IMR-90 (cell line): ENCODE results near the gene TRMO. TPM values are rescaled to one million over a fixed set of nuclear protein-coding genes. Genes with fewer than 3 reads are reported as not detected.

Source experiments
- ATAC-seq: fragments of 200-7000 bp; cut with Tn5 transposase; 2 replicates; pipeline ENCODE4 v1.9.1; 2020; ENCODE audit warnings: low read depth, mild to moderate bottlenecking, moderate library complexity
- BruUV-seq: library from RNA; stranded (reverse); fragments of 400-500 nt; replicated peaks from 2 replicates; lab custom pipeline; 2021; lab: Mats Ljungman, UMichigan
- CTCF ChIA-PET: fragments of 300-600 bp; formaldehyde crosslinking; extraction: SDS; loops from one replicate; lab custom pipeline; 2021; ENCODE audit warnings: antibody characterized with exemption; lab: Yijun Ruan, JAX
- POLR2A ChIA-PET: fragments of 300-600 bp; sonication (Branson Sonifier 250); formaldehyde crosslinking; loops from one replicate; lab custom pipeline; 2022; ENCODE audit warnings: antibody characterized with exemption; ENCODE audit not compliant: unreplicated experiment; lab: Charles Lee
- DNase-seq: peaks from one replicate; pipeline ENCODE4 v3.0.0; 2013
- H2AFZ ChIP-seq: replicated peaks from 2 replicates; pipeline ENCODE3; 2013; ENCODE audit warnings: low read length, mild to moderate bottlenecking; ENCODE audit not compliant: poor library complexity
- H2AK5ac ChIP-seq: 2 replicates; pipeline ENCODE4 v1.6.1; 2013; ENCODE audit warnings: low read depth, low read length, inconsistent platforms
- H2AK9ac ChIP-seq: replicated peaks from 2 replicates; pipeline ENCODE3; 2013; ENCODE audit warnings: mild to moderate bottlenecking, low read depth, low read length, moderate library complexity; ENCODE audit not compliant: poor library complexity
- H2BK120ac ChIP-seq: 2 replicates; pipeline ENCODE4 v1.6.1; 2013; ENCODE audit warnings: low read depth, low read length, inconsistent platforms
- H2BK15ac ChIP-seq: 3 replicates; pipeline ENCODE4 v1.6.1; 2013; ENCODE audit warnings: low read depth, low read length, inconsistent platforms
- H2BK20ac ChIP-seq: 2 replicates; pipeline ENCODE4 v1.6.1; 2013; ENCODE audit warnings: low read depth, mild to moderate bottlenecking, inconsistent platforms, low read length, moderate library complexity
- H2BK5ac ChIP-seq: 2 replicates; pipeline ENCODE4 v1.6.1; 2013; ENCODE audit warnings: mild to moderate bottlenecking, low read depth, low read length, inconsistent platforms; ENCODE audit not compliant: poor library complexity, severe bottlenecking
- H3K14ac ChIP-seq: replicated peaks from 2 replicates; pipeline ENCODE4 v1.6.1; 2013; ENCODE audit warnings: low read depth, low read length, inconsistent platforms
- H3K18ac ChIP-seq: 2 replicates; pipeline ENCODE4 v1.6.1; 2013; ENCODE audit warnings: low read depth, low read length, control low read depth
- H3K23ac ChIP-seq: 2 replicates; pipeline ENCODE4 v1.6.1; 2013; ENCODE audit warnings: low read depth, low read length, inconsistent platforms
- H3K27ac ChIP-seq: 2 replicates; pipeline ENCODE4 v1.5.1; 2013; ENCODE audit warnings: mild to moderate bottlenecking, control low read depth, low read length; ENCODE audit not compliant: insufficient read depth
- H3K27me3 ChIP-seq: 2 replicates; pipeline ENCODE4 v1.6.1; 2013; ENCODE audit warnings: low read length; ENCODE audit not compliant: control insufficient read depth, insufficient read depth
- H3K36me3 ChIP-seq: 2 replicates; pipeline ENCODE4 v1.6.1; 2013; ENCODE audit warnings: low read length, mixed read lengths; ENCODE audit not compliant: control insufficient read depth, insufficient read depth
- H3K4ac ChIP-seq: 2 replicates; pipeline ENCODE4 v1.6.1; 2013; ENCODE audit warnings: low read depth, low read length, inconsistent platforms
- H3K4me1 ChIP-seq: 2 replicates; pipeline ENCODE4 v1.6.1; 2013; ENCODE audit warnings: low read length, mixed read lengths; ENCODE audit not compliant: control insufficient read depth, insufficient read depth
- H3K4me2 ChIP-seq: 2 replicates; pipeline ENCODE4 v1.6.1; 2013; ENCODE audit warnings: low read depth, mild to moderate bottlenecking, control low read depth, low read length, moderate library complexity
- H3K4me3 ChIP-seq: 2 replicates; pipeline ENCODE4 v1.5.1; 2013; ENCODE audit warnings: low read depth, mild to moderate bottlenecking, control low read depth, low read length, moderate library complexity; ENCODE audit not compliant: insufficient read depth
- H3K56ac ChIP-seq: 2 replicates; pipeline ENCODE4 v1.6.1; 2013; ENCODE audit warnings: low read length, inconsistent platforms; ENCODE audit not compliant: insufficient read depth; ENCODE audit errors: extremely low read depth
- H3K79me1 ChIP-seq, 2 experiments: 2 replicates each; pipeline ENCODE4 v1.6.1; 2013; ENCODE audit warnings: low read length in 2 of 2, inconsistent platforms in 1 of 2, low read depth in 1 of 2
- H3K9ac ChIP-seq: 2 replicates; pipeline ENCODE4 v1.6.1; 2013; ENCODE audit warnings: low read depth, low read length, control low read depth
- H3K9me1 ChIP-seq: 2 replicates; pipeline ENCODE4 v1.6.1; 2013; ENCODE audit warnings: low read length, inconsistent platforms; ENCODE audit not compliant: insufficient read depth
- H3K9me3 ChIP-seq: 2 replicates; pipeline ENCODE4 v1.6.1; 2013; ENCODE audit warnings: low read length; ENCODE audit not compliant: control insufficient read depth, insufficient read depth
- H4K20me1 ChIP-seq: 2 replicates; pipeline ENCODE4 v1.6.1; 2013; ENCODE audit warnings: low read length, inconsistent platforms; ENCODE audit not compliant: insufficient read depth
- H4K5ac ChIP-seq: 2 replicates; pipeline ENCODE4 v1.6.1; 2013; ENCODE audit warnings: mild to moderate bottlenecking, low read depth, low read length, control low read depth
- H4K8ac ChIP-seq, 2 experiments: 2 replicates each; pipeline ENCODE4 v1.6.1; 2013; ENCODE audit warnings: low read depth in 2 of 2, low read length in 2 of 2, control low read depth in 1 of 2, inconsistent platforms in 1 of 2
- H4K91ac ChIP-seq: 2 replicates; pipeline ENCODE4 v1.6.1; 2013; ENCODE audit warnings: low read depth, low read length, inconsistent platforms; ENCODE audit not compliant: insufficient read depth
- BHLHE40 ChIP-seq: fragments of 150-350 bp; IDR thresholded peaks from 2 replicates; pipeline ENCODE4 v1.6.1; 2016; ENCODE audit warnings: mild to moderate bottlenecking, low read depth, low read length
- CEBPB ChIP-seq: IDR thresholded peaks from 2 replicates; pipeline ENCODE4 v1.6.1; 2012; ENCODE audit warnings: low read depth, low read length, improper control_type of control experiment
- CHD1 ChIP-seq: IDR thresholded peaks from 2 replicates; pipeline ENCODE4 v1.6.1; 2012; ENCODE audit warnings: low read depth, low read length, improper control_type of control experiment
- FOS ChIP-seq: fragments of 150-350 bp; IDR thresholded peaks from 2 replicates; pipeline ENCODE4 v1.6.1; 2016; ENCODE audit warnings: low read depth, low read length
- MAFK ChIP-seq: IDR thresholded peaks from 2 replicates; pipeline ENCODE4 v1.6.1; 2012; ENCODE audit warnings: low read depth, low read length, improper control_type of control experiment
- MAZ ChIP-seq: IDR thresholded peaks from 2 replicates; pipeline ENCODE4 v1.6.1; 2012; ENCODE audit warnings: low read depth, mild to moderate bottlenecking, low read length, improper control_type of control experiment, moderate library complexity, borderline replicate concordance
- MXI1 ChIP-seq: IDR thresholded peaks from 2 replicates; pipeline ENCODE4 v1.6.1; 2012; ENCODE audit warnings: low read depth, mild to moderate bottlenecking, low read length, moderate library complexity, borderline replicate concordance
- NFE2L2 ChIP-seq: fragments of 150-350 bp; IDR thresholded peaks from 2 replicates; pipeline ENCODE4 v1.6.1; 2016; ENCODE audit warnings: low read depth, mild to moderate bottlenecking, low read length
- POLR2A ChIP-seq: IDR thresholded peaks from 2 replicates; pipeline ENCODE4 v1.6.1; 2012; ENCODE audit warnings: mild to moderate bottlenecking, low read depth, low read length
- RAD21 ChIP-seq: IDR thresholded peaks from 2 replicates; pipeline ENCODE4 v1.6.1; 2012; ENCODE audit warnings: low read length, improper control_type of control experiment
- RCOR1 ChIP-seq: IDR thresholded peaks from 2 replicates; pipeline ENCODE4 v1.6.1; 2012; ENCODE audit warnings: mild to moderate bottlenecking, low read length, improper control_type of control experiment; ENCODE audit not compliant: insufficient replicate concordance
- RFX5 ChIP-seq: IDR thresholded peaks from 2 replicates; pipeline ENCODE4 v1.8.0; 2012; ENCODE audit warnings: low read depth, mild to moderate bottlenecking, low read length, moderate library complexity
- SMC3 ChIP-seq: fragments of 150-350 bp; IDR thresholded peaks from 2 replicates; pipeline ENCODE4 v1.6.1; 2016; ENCODE audit warnings: low read depth, mild to moderate bottlenecking, antibody characterized with exemption, low read length, moderate library complexity
- whole genome bisulfite sequencing, 2 experiments: methylation state at CpG; one replicate each; pipeline versions ENCODE4 v1.1.5 to v1.1.7; 2013; ENCODE audit warnings: missing lambda C conversion rate in 2 of 2; ENCODE audit not compliant: insufficient read length in 1 of 2; ENCODE audit errors: extremely low coverage in 2 of 2; 5-methylcytosine and 5-hydroxymethylcytosine counted together
- dilution Hi-C: fragments of 300-500 bp; cut with HindIII; formaldehyde crosslinking; loops from one replicate; pipeline ENCODE4 v1.14.3; 2018; ENCODE audit warnings: low sequenced_read_pairs; ENCODE audit not compliant: unreplicated experiment
- in situ Hi-C: fragments of 300-500 bp; cut with MboI; formaldehyde crosslinking; loops from 3 replicates; pipeline ENCODE4 v1.14.3; 2019; ENCODE audit warnings: low sequenced_read_pairs, inconsistent platforms, mixed read lengths
- intact Hi-C: fragments of 100-400 bp; cut with micrococcal nuclease; formaldehyde crosslinking; loops from 2 replicates; pipeline ENCODE4 v1.10.0; 2022
- polyA plus RNA-seq, 3 experiments: library from polyadenylated mRNA; depleted of rRNA; stranded (reverse); fragments of >200 nt; gene quantifications; 2 replicates each; pipeline ENCODE4 v1.2.3, GENCODE V29; 2012; ENCODE audit warnings: low replicate concordance in 1 of 3
- total RNA-seq: library from RNA; depleted of rRNA; stranded (reverse); fragments of >200 nt; gene quantifications from 2 replicates; pipeline ENCODE4 v1.2.3, GENCODE V29; 2012
- TF ChIP-seq, protein P1 (sequence below): fragments of 150-350 bp; IDR thresholded peaks from 2 replicates; pipeline ENCODE4 v1.6.1; 2017; ENCODE audit warnings: mild to moderate bottlenecking, antibody characterized with exemption, low read length, low read depth
- TF ChIP-seq, protein P2 (sequence below): fragments of 150-350 bp; IDR thresholded peaks from 2 replicates; pipeline ENCODE4 v1.6.1; 2016; ENCODE audit warnings: low read depth, mild to moderate bottlenecking, low read length, moderate library complexity, borderline replicate concordance
- TF ChIP-seq, protein P3 (sequence below): conservative IDR thresholded peaks from 2 replicates; pipeline ENCODE4 v1.5.1; 2012; ENCODE audit warnings: mild to moderate bottlenecking, low read depth, low read length, improper control_type of control experiment

Gene TRMO
- total and polyA plus RNA-seq, 2 of the 4 experiments (the other 2 are of a cell fraction) = 10.2 to 19.9 TPM

DNA sequence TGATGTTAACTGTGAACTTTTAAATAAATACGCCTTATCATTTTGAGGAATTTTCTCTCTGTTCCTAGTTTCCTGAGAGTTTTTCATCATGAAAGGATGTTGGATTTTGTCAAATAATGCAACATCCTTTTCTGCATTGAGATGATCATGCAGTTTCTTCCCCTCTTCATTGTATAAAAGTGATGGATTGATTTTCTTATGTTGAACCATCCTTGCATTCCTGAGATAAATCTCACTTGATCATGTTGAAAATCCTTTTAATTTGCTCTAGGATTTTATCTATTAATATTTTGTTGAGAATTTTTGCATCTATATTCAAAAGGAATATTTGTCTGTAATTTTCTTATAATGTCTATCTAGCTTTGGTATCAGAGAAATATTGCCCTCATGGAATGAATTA lies 56.0 kb downstream of the TRMO start:
- Histone ChIP-seq H3K4me3 (no peak overlapping the region), H3K56ac (no peak overlapping the region), H4K5ac (no peak overlapping the region), H2BK5ac (no peak overlapping the region), H3K9me3 (peaks cover 11% of the 10 kb centered on the region; the same call in 1 of the 2 replicates), H4K91ac (no peak overlapping the region), H2AFZ (no peak overlapping the region), H3K14ac (no peak overlapping the region), H3K18ac (no peak overlapping the region), H3K36me3 (no peaks in the 10 kb centered on the region), H3K79me1 (no peaks in the 10 kb centered on the region), H2AK5ac (no peak overlapping the region), H3K9ac (no peak overlapping the region), H3K27me3 (peaks cover 42% of the 10 kb centered on the region), H2AK9ac (no peak overlapping the region), H2BK20ac (no peak overlapping the region), H3K4me1 (no peaks in the 10 kb centered on the region), H3K9me1 (no peaks in the 10 kb centered on the region), H4K20me1 (no peaks in the 10 kb centered on the region), H3K4ac (no peak overlapping the region), H3K27ac (no peak overlapping the region), H3K23ac (no peak overlapping the region), H3K4me2 (no peak overlapping the region), H4K8ac (no peak overlapping the region), H2BK15ac (no peak overlapping the region), H2BK120ac (no peak overlapping the region)
- DNase-seq (no peak), ATAC-seq (no peak)
- dilution Hi-C loops = no loop called here
- TF ChIP-seq SMC3 (no peak), RFX5 (no peak), MAZ (no peak), MAFK (no peak), POLR2A (no peak), RCOR1 (no peak), CHD1 (no peak), FOS (no peak), RAD21 (no peak), NFE2L2 (no peak), MXI1 (no peak), BHLHE40 (no peak), CEBPB (no peak)
- TF ChIP-seq, protein P1, sequence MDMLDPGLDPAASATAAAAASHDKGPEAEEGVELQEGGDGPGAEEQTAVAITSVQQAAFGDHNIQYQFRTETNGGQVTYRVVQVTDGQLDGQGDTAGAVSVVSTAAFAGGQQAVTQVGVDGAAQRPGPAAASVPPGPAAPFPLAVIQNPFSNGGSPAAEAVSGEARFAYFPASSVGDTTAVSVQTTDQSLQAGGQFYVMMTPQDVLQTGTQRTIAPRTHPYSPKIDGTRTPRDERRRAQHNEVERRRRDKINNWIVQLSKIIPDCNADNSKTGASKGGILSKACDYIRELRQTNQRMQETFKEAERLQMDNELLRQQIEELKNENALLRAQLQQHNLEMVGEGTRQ = no peak
- TF ChIP-seq, protein P2, sequence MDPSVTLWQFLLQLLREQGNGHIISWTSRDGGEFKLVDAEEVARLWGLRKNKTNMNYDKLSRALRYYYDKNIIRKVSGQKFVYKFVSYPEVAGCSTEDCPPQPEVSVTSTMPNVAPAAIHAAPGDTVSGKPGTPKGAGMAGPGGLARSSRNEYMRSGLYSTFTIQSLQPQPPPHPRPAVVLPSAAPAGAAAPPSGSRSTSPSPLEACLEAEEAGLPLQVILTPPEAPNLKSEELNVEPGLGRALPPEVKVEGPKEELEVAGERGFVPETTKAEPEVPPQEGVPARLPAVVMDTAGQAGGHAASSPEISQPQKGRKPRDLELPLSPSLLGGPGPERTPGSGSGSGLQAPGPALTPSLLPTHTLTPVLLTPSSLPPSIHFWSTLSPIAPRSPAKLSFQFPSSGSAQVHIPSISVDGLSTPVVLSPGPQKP = no peak
- TF ChIP-seq, protein P3, sequence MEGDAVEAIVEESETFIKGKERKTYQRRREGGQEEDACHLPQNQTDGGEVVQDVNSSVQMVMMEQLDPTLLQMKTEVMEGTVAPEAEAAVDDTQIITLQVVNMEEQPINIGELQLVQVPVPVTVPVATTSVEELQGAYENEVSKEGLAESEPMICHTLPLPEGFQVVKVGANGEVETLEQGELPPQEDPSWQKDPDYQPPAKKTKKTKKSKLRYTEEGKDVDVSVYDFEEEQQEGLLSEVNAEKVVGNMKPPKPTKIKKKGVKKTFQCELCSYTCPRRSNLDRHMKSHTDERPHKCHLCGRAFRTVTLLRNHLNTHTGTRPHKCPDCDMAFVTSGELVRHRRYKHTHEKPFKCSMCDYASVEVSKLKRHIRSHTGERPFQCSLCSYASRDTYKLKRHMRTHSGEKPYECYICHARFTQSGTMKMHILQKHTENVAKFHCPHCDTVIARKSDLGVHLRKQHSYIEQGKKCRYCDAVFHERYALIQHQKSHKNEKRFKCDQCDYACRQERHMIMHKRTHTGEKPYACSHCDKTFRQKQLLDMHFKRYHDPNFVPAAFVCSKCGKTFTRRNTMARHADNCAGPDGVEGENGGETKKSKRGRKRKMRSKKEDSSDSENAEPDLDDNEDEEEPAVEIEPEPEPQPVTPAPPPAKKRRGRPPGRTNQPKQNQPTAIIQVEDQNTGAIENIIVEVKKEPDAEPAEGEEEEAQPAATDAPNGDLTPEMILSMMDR = no peak
- in situ Hi-C loops = no loop called here
- intact Hi-C loops = no loop called here
- no TSS peak for BruUV-seq
- WGBS, 2 experiments = no CpG with 5 or more reads among the region's 1 CpG
- CTCF ChIA-PET = interaction anchor here (0.7 kb wide), 1 partner anchor 44 kb away, joined by 3 read pairs; no protein-coding TSS in a partner anchor
- POLR2A ChIA-PET = no interaction called here
